Anterior cingulate cortex (tissue), 58 donors: Measurements from ENCODE around the gene CACFD1.
A peak's percentile ranks its signal among the peaks of the same experiment; 100 is the strongest.
"Not testable (repeated sequence)": the region's sequence is repeated elsewhere in the genome, so short reads cannot be mapped to it uniquely, and the experiment has no call there.

Source experiments
- DNase-seq, 58 donors: peaks; one replicate each; lab custom pipeline; 2025; lab: John Stamatoyannopoulos, UW

CACFD1 gene

GRCh38 chr9:133437753-133438531, 21.8 kb upstream of the CACFD1 start:
- no peak for DNase-seq

GRCh38 chr9:133439337-133439736, 20.4 kb upstream of the CACFD1 start:
- DNase-seq, result no peak

- peak in 2 of 58 donors; percentile 13 to 27 for DNase-seq
Observed at GRCh38 chr9:133440874-133441273, 18.9 kb upstream of the CACFD1 start.

DNA sequence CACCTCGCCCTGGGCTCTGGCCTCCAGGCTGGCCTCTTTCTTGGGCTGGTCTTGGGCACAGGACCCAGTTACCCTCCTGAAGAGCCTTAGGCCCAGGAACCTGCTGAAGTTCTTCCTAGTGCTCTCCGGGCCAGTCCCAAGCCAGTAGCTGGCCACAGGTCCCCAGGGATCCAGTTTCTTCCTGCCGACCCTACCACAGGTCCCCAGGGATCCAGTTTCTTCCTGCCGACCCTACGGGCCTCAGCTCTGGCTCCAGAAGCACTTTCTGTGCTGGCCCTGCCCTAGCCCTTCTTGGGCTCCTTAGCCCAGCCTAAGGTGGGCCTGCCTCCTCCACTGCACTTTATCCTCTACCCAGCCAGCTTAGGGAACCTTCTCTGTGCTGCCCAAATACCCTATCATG, 18.2 kb upstream of the CACFD1 start:
- DNase-seq, result no peak

DNA sequence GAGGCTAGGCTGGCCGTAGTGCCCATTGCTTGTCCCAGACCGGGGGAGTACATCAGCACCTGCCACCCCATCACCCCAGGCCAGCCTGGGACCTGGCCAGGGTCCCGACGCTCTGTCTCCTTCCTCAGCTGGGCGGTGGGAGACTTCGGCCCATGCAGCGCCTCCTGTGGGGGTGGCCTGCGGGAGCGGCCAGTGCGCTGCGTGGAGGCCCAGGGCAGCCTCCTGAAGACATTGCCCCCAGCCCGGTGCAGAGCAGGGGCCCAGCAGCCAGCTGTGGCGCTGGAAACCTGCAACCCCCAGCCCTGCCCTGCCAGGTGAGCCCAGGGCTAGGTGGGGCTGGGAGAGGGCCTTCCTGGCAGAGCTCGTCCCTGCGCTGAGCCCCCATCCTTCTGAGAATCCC, 16.5 kb upstream of the CACFD1 start:
- DNase-seq, result no peak

DNA sequence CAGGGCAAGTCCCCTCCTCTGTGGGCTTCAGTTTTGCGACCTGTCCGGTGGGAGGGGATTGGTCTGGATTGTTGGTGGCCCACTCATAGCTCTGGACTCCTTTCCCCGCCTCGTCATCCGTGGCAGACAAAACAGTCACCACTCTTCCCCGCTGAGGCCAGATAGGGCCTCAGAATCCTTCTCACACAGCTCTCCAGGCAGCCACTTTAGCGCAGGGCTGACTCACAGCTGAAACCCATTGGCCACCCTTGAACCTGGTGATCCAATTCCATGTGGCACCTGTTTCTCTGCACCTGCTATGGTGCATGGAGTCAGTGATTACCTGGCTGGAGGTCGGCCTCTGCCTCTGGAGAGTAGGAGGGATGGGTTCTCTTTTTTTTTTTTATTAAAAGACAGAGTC, 15.8 kb upstream of the CACFD1 start:
- no peak for DNase-seq

- no peak for DNase-seq
Observed at GRCh38 chr9:133445293-133445969, 14.3 kb upstream of the CACFD1 start.

DNA sequence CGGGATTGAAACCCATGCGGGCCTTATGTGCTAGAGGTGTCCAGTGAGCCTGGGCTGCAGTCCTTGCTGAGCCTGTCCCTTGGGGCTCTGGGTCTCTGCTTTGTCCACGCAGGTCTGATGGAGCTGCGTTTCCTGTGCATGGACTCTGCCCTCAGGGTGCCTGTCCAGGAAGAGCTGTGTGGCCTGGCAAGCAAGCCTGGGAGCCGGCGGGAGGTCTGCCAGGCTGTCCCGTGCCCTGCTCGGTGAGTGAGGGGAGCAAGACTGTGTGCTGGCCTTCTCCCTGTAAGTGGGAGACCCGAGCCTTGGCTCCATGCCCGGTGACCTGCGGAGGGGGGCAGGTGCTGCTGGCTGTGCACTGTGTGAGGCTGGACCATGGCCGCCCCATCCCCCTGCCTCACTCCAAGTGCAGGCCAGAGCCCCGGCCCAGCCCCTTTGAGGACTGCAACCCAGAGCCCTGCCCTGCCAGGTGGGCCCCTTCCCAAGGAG, 11.2 kb upstream of the CACFD1 start:
- no peak for DNase-seq

- no peak for DNase-seq
Observed at GRCh38 chr9:133449760-133450159, 10.0 kb upstream of the CACFD1 start.

DNA sequence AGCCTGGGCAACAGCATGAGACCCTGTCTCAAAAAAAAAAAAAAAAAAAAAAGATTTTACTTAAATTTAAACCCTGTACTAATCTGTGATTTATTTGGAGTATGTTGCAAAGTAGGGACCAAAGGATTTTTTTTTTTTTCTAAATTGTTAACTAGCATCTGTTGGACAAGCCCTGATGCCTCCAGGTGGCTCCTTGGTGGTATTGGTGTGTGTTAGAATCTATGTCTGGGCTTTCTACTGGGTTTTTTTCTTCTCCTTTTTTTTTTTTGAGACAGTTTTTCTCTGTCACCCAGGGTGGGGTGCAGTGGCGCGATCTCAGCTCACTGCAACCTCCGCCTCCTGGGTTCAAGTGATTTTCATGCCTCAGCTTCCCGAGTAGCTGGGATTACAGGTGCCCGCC, 7.9 kb upstream of the CACFD1 start:
- DNase-seq, result not testable (repeated sequence)

DNA sequence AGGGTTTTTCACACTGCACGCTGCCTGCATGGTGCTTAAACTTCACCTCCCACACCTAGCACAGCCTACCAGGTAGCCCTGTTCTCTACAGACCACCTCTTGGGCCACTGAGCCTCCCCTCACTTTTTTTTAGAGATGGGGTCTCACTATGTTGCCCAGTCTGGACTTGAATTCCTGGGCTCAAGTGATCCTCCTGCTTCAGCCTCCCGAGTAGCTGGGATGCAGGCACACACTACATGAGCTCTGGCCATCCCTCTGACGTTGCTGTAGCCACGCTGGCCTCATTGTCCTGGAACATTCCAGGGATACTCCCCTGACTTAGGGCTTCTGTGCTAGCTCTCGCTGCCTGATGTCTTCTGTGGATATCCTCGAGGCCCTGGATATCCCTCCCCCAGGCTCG, 7.2 kb upstream of the CACFD1 start:
- no peak for DNase-seq

GRCh38 chr9:133453651-133454050, 6.1 kb upstream of the CACFD1 start:
- peak in 9 of 58 donors; percentile 9 to 58 (median 34) for DNase-seq

DNA sequence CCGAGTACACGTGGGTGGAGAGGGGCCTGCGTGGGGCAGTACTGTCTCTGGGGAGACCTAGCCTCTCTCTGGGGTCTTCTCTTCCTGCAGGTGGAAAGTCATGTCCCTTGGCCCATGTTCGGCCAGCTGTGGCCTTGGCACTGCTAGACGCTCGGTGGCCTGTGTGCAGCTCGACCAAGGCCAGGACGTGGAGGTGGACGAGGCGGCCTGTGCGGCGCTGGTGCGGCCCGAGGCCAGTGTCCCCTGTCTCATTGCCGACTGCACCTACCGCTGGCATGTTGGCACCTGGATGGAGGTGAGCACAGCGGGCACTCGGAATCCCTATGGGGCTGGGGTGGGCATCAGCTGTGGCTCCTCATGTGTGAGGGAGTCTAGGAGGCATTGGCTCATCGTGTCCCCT, 5.5 kb upstream of the CACFD1 start:
- DNase-seq, result no peak

DNA sequence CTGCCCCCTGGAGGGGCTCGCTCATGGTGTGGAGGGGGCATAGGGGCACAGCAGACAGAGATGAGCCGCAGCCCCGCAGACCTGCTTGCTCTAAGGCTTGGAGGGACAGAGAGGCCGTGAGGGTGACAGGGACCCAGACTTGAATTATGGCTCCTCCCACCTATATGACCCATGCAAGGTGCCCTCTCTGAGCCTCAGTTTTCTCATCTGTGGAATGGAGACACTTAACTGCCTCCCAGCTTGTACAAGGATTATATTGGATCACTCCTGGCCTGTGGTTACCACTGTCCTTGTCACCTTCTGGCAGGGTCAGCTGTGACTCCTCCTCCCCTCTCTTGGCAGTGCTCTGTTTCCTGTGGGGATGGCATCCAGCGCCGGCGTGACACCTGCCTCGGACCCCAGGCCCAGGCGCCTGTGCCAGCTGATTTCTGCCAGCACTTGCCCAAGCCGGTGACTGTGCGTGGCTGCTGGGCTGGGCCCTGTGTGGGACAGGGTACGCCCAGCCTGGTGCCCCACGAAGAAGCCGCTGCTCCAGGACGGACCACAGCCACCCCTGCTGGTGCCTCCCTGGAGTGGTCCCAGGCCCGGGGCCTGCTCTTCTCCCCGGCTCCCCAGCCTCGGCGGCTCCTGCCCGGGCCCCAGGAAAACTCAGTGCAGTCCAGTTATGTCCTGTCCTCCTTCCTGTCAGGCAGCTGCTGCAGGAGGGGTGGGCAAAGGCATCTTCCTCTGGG, 4.7 kb upstream of the CACFD1 start:
- DNase-seq, result no peak

DNA sequence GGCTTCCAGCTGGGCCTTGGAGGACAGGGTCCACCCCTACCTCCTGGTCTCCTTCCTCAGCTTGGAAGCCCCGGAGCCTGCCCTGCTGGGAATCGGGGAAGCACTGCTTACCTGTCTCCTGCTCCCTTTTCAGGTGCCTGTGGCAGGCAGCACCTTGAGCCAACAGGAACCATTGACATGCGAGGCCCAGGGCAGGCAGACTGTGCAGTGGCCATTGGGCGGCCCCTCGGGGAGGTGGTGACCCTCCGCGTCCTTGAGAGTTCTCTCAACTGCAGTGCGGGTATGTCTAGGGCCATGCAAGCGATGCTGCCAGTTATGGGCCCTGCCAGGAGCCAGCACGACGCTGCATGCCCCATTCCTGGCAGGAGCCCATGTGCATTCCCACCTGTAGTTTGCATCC, 3.8 kb upstream of the CACFD1 start:
- no peak for DNase-seq

GRCh38 chr9:133456409-133456808, 3.4 kb upstream of the CACFD1 start:
- DNase-seq, result no peak

- no peak for DNase-seq
Observed at GRCh38 chr9:133457233-133457632, 2.5 kb upstream of the CACFD1 start.

GRCh38 chr9:133457748-133458147, 2.0 kb upstream of the CACFD1 start:
- DNase-seq, result no peak

- DNase-seq, result no peak
Observed at GRCh38 chr9:133458643-133459312, 1.0 kb upstream of the CACFD1 start.

- peak in 32 of 58 donors; percentile 16 to 85 (median 65) for DNase-seq
Observed at GRCh38 chr9:133460405-133461175, 812 bp downstream of the CACFD1 start.
